H1 (cell line): ENCODE data around the gene MAP2K5. TPM values are rescaled to one million over a fixed set of nuclear protein-coding genes. Genes with fewer than 3 reads are reported as not detected.

Experiments
- CTCF ChIA-PET: fragments of 300-600 bp; sonication (Branson Sonifier 250); formaldehyde crosslinking; loops from one replicate; lab custom pipeline; 2021; ENCODE audit not compliant: partially characterized antibody; lab: Charles Lee
- POLR2A ChIA-PET: fragments of 300-600 bp; sonication (Branson Sonifier 250); formaldehyde crosslinking; loops from one replicate; lab custom pipeline; 2021; ENCODE audit warnings: inconsistent platforms; ENCODE audit not compliant: partially characterized antibody; lab: Charles Lee
- DNase-seq, 2 experiments: peaks; one replicate each; pipeline versions ENCODE4 v3.0.0 to v3.0.0-alpha.2; 2010 to 2022; ENCODE audit warnings: low spot score in 2 of 2, low read depth in 1 of 2, mixed read lengths in 1 of 2
- FAIRE-seq: peaks from 2 replicates; lab custom pipeline; 2011; peaks lifted over from hg19 to GRCh38; lab: Jason Lieb, UNC
- H2AFZ ChIP-seq: 2 replicates; pipeline ENCODE4 v1.8.1; 2012; ENCODE audit warnings: low read length, inconsistent platforms
- H2AK5ac ChIP-seq: 2 replicates; pipeline ENCODE4 v1.6.1; 2013; ENCODE audit warnings: low read depth, low read length
- H2BK120ac ChIP-seq: replicated peaks from 2 replicates; pipeline ENCODE3; 2013; ENCODE audit warnings: low read depth, low read length, inconsistent platforms
- H2BK12ac ChIP-seq: 2 replicates; pipeline ENCODE4 v1.6.1; 2013; ENCODE audit warnings: low read depth, low read length
- H2BK15ac ChIP-seq: 2 replicates; pipeline ENCODE4 v1.6.1; 2013; ENCODE audit warnings: low read length
- H2BK20ac ChIP-seq: 2 replicates; pipeline ENCODE4 v1.6.1; 2013; ENCODE audit warnings: low read length
- H2BK5ac ChIP-seq: 2 replicates; pipeline ENCODE4 v1.6.1; 2013; ENCODE audit warnings: low read depth, low read length
- H3K14ac ChIP-seq: 2 replicates; pipeline ENCODE4 v1.6.1; 2013; ENCODE audit warnings: inconsistent platforms; ENCODE audit not compliant: insufficient read length
- H3K18ac ChIP-seq: 2 replicates; pipeline ENCODE4 v1.6.1; 2013; ENCODE audit warnings: low read length; ENCODE audit errors: extremely low read depth
- H3K23ac ChIP-seq: 2 replicates; pipeline ENCODE4 v1.6.1; 2013; ENCODE audit warnings: inconsistent platforms; ENCODE audit not compliant: insufficient read length
- H3K23me2 ChIP-seq: 2 replicates; pipeline ENCODE4 v1.6.1; 2013; ENCODE audit warnings: low read depth, low read length
- H3K27ac ChIP-seq: 2 replicates; pipeline ENCODE4 v1.6.1; 2011; ENCODE audit warnings: low read depth, low read length, inconsistent platforms
- H3K27me3 ChIP-seq, 4 experiments: replicated peaks in 1 of 4; 1 replicate in 1 of 4; 2 replicates in 3 of 4; pipeline versions ENCODE4 v1.6.1 to v1.8.1; 2011 to 2013; ENCODE audit warnings: low read length in 3 of 4, mild to moderate bottlenecking in 3 of 4, inconsistent platforms in 2 of 4, mixed read lengths in 2 of 4, moderate library complexity in 1 of 4; ENCODE audit not compliant: control insufficient read depth in 3 of 4, insufficient read depth in 3 of 4; ENCODE audit errors: extremely low read depth in 1 of 4
- H3K36me3 ChIP-seq, 4 experiments: 2 replicates each; pipeline versions ENCODE4 v1.6.1 to v1.8.1; 2011 to 2013; ENCODE audit warnings: mild to moderate bottlenecking in 4 of 4, low read length in 3 of 4, moderate library complexity in 2 of 4, control low read depth in 1 of 4, inconsistent platforms in 1 of 4; ENCODE audit not compliant: insufficient read depth in 4 of 4, control insufficient read depth in 2 of 4
- H3K4ac ChIP-seq: replicated peaks from 2 replicates; pipeline ENCODE3; 2013; ENCODE audit warnings: low read length, low read depth, mixed read lengths, inconsistent platforms; ENCODE audit not compliant: insufficient read length
- H3K4me1 ChIP-seq, 4 experiments: replicated peaks in 1 of 4; 1 replicate in 1 of 4; 2 replicates in 3 of 4; pipeline versions ENCODE4 v1.6.1 to v1.8.1; 2011 to 2013; ENCODE audit warnings: low read length in 3 of 4, inconsistent platforms in 2 of 4, mixed read lengths in 1 of 4; ENCODE audit not compliant: insufficient read depth in 4 of 4, control insufficient read depth in 3 of 4
- H3K4me2 ChIP-seq, 2 experiments: 2 replicates each; pipeline versions ENCODE4 v1.6.1 to v1.8.1; 2011 to 2013; ENCODE audit warnings: low read depth in 2 of 2, low read length in 2 of 2, control low read depth in 1 of 2, inconsistent platforms in 1 of 2, mild to moderate bottlenecking in 1 of 2; ENCODE audit not compliant: insufficient read depth in 1 of 2
- H3K4me3 ChIP-seq, 4 experiments: fragments of 200-600, 300-600 bp in 1 of 4; sonication (generic), shearing (Covaris generic), sonication (Bioruptor Twin) in 1 of 4; 2 replicates each; pipeline versions ENCODE4 v1.5.1 to v1.8.1; 2011 to 2016; ENCODE audit warnings: low read length in 4 of 4, low read depth in 3 of 4, control low read depth in 2 of 4, inconsistent platforms in 2 of 4, mild to moderate bottlenecking in 2 of 4, mixed read lengths in 1 of 4, moderate library complexity in 1 of 4; ENCODE audit not compliant: insufficient read depth in 2 of 4; ENCODE audit errors: extremely low read depth in 1 of 4
- H3K56ac ChIP-seq: replicated peaks from 2 replicates; pipeline ENCODE3; 2013; ENCODE audit warnings: low read depth, mild to moderate bottlenecking, mixed read lengths, low read length, inconsistent platforms; ENCODE audit not compliant: insufficient read length
- H3K79me1 ChIP-seq: 2 replicates; pipeline ENCODE4 v1.6.1; 2013; ENCODE audit warnings: low read depth, low read length, control low read depth
- H3K79me2 ChIP-seq, 2 experiments: 2 replicates each; pipeline versions ENCODE4 v1.6.1 to v1.8.1; 2012 to 2013; ENCODE audit warnings: low read length in 2 of 2, mild to moderate bottlenecking in 2 of 2, inconsistent platforms in 1 of 2; ENCODE audit not compliant: insufficient read depth in 2 of 2, control insufficient read depth in 1 of 2
- H3K9ac ChIP-seq, 4 experiments: replicated peaks in 1 of 4; 1 replicate in 1 of 4; 2 replicates in 3 of 4; pipeline versions ENCODE4 v1.6.1 to v1.8.1; 2011 to 2013; ENCODE audit warnings: low read depth in 3 of 4, low read length in 3 of 4, control low read depth in 2 of 4, mild to moderate bottlenecking in 2 of 4, moderate library complexity in 2 of 4, inconsistent platforms in 1 of 4; ENCODE audit errors: extremely low read depth in 1 of 4
- H3K9me3 ChIP-seq, 2 experiments: 2 replicates each; pipeline versions ENCODE4 v1.6.1 to v1.8.1; 2012 to 2013; ENCODE audit warnings: mild to moderate bottlenecking in 2 of 2, moderate library complexity in 2 of 2, control low read depth in 1 of 2, inconsistent platforms in 1 of 2, low read depth in 1 of 2, low read length in 1 of 2, mixed read lengths in 1 of 2; ENCODE audit not compliant: insufficient read depth in 2 of 2
- H4K20me1 ChIP-seq, 2 experiments: replicated peaks in 1 of 2; 2 replicates each; pipeline versions ENCODE3 to v1.8.1; 2011 to 2013; ENCODE audit warnings: inconsistent platforms in 2 of 2, low read length in 2 of 2, mild to moderate bottlenecking in 1 of 2; ENCODE audit not compliant: insufficient read depth in 2 of 2, control insufficient read depth in 1 of 2
- H4K5ac ChIP-seq: 2 replicates; pipeline ENCODE4 v1.6.1; 2013; ENCODE audit warnings: low read length, low read depth, mixed read lengths, inconsistent platforms; ENCODE audit not compliant: insufficient read length
- H4K8ac ChIP-seq: 2 replicates; pipeline ENCODE4 v1.8.0; 2013; ENCODE audit warnings: mild to moderate bottlenecking, moderate library complexity, low read length, inconsistent platforms; ENCODE audit not compliant: insufficient read depth; ENCODE audit errors: extremely low read depth
- H4K91ac ChIP-seq: replicated peaks from 2 replicates; pipeline ENCODE3; 2013; ENCODE audit warnings: low read length, mixed read lengths, inconsistent platforms; ENCODE audit not compliant: insufficient read length
- ATF2 ChIP-seq: IDR thresholded peaks from 2 replicates; pipeline ENCODE4 v1.6.1; 2012; ENCODE audit warnings: low read length, inconsistent platforms
- CBX5 ChIP-seq: fragments of 300-800, 300-1000 bp; sonication (generic); IDR thresholded peaks from 2 replicates; pipeline ENCODE4 v1.7.1; 2016; ENCODE audit warnings: antibody characterized with exemption, low read length, low read depth
- HDAC2 ChIP-seq, 2 experiments: fragments of 300-600 bp in 1 of 2; sonication (generic) in 1 of 2; IDR thresholded peaks; 2 replicates each; pipeline ENCODE4 v1.6.1; 2011 to 2012; ENCODE audit warnings: low read depth in 2 of 2, low read length in 2 of 2, mild to moderate bottlenecking in 2 of 2, moderate library complexity in 2 of 2, borderline replicate concordance in 1 of 2, inconsistent platforms in 1 of 2
- KDM1A ChIP-seq: fragments of 200-600, 300-600 bp; sonication (generic); IDR thresholded peaks from 2 replicates; pipeline ENCODE4 v1.7.1; 2016; ENCODE audit warnings: mild to moderate bottlenecking, low read length, borderline replicate concordance
- MAX ChIP-seq: IDR thresholded peaks from 2 replicates; pipeline ENCODE4 v1.6.1; 2012; ENCODE audit warnings: inconsistent platforms
- SIRT6 ChIP-seq: IDR thresholded peaks from one replicate; pipeline ENCODE4 v1.7.1; 2012; ENCODE audit warnings: low read length, inconsistent platforms
- SIX5 ChIP-seq: IDR thresholded peaks from 2 replicates; pipeline ENCODE4 v1.6.1; 2011; ENCODE audit warnings: mild to moderate bottlenecking, low read depth, low read length
- SP1 ChIP-seq: IDR thresholded peaks from 2 replicates; pipeline ENCODE4 v1.6.1; 2011; ENCODE audit warnings: low read depth, low read length
- SUZ12 ChIP-seq: fragments of 200-600 bp; sonication (generic); IDR thresholded peaks from 2 replicates; pipeline ENCODE4 v1.6.1; 2012; ENCODE audit warnings: mild to moderate bottlenecking, inconsistent platforms, low read length, moderate library complexity, mixed read lengths
- TAF1 ChIP-seq: IDR thresholded peaks from 2 replicates; pipeline ENCODE4 v1.6.1; 2011; ENCODE audit warnings: mild to moderate bottlenecking, low read depth, low read length
- TAF7 ChIP-seq: optimal IDR thresholded peaks from 2 replicates; pipeline ENCODE3; 2011; ENCODE audit warnings: low read depth, mild to moderate bottlenecking, inconsistent platforms, low read length, moderate library complexity, borderline replicate concordance
- WGBS, 2 experiments: shearing (Covaris generic) in 1 of 2; methylation state at CpG; one replicate each; pipeline versions ENCODE4 v1.1.6 to v1.1.7; 2013 to 2015; ENCODE audit warnings: low lambda C conversion rate in 2 of 2, mixed read lengths in 2 of 2, inconsistent platforms in 1 of 2, low coverage in 1 of 2, missing lambda C conversion rate in 1 of 2; ENCODE audit not compliant: insufficient replicate concordance in 2 of 2, insufficient coverage in 1 of 2, insufficient read length in 1 of 2; ENCODE audit errors: extremely low coverage in 1 of 2, missing lambda C conversion rate in 1 of 2; 5-methylcytosine and 5-hydroxymethylcytosine counted together
- polyA plus RNA-seq, 7 experiments: library from polyadenylated mRNA; depleted of rRNA in 3 of 7; stranded (reverse) in 5 of 7; unstranded in 2 of 7; fragments of >200 nt in 5 of 7; fragments of 200-250 nt in 2 of 7; gene quantifications; 1 replicate in 5 of 7; 2 replicates in 1 of 7; 4 replicates in 1 of 7; pipeline versions ENCODE4 v1.2.1 to v1.2.3, GENCODE V29; 2011 to 2013; ENCODE audit warnings: missing spikeins in 2 of 7, mixed read lengths in 2 of 7
- total RNA-seq: library from RNA; stranded (reverse); fragmentation: NEBNext Ultra II Directional; extraction: Animal tissue kit (Norgen Biotek cat#: 25700); gene quantifications from 2 replicates; pipeline ENCODE4 v1.2.1, GENCODE V29; 2021

MAP2K5 gene
- total and polyA plus RNA-seq, 2 of the 8 experiments (the other 6 are each of a cell fraction or from before 2014, with no cell fraction given): 4.4 to 15.8 TPM

- Histone ChIP-seq H2BK12ac (no peak overlapping the region), H4K8ac (no peak overlapping the region), H3K36me3 (no peaks in the 10 kb centered on the region), H2AK5ac (no peak overlapping the region), H3K18ac (no peak overlapping the region), H3K9me3 (no peaks in the 10 kb centered on the region), H3K4ac (no peak overlapping the region), H3K9ac (no peak overlapping the region), H2BK5ac (no peak overlapping the region), H4K5ac (no peak overlapping the region), H2AFZ (no peak overlapping the region), H2BK120ac (no peak overlapping the region), H2BK20ac (no peak overlapping the region), H4K20me1 (no peaks in the 10 kb centered on the region), H3K79me1 (no peaks in the 10 kb centered on the region), H3K4me2 (no peak overlapping the region), H4K91ac (no peak overlapping the region), H3K27ac (no peak overlapping the region), H3K23me2 (no peaks in the 10 kb centered on the region), H3K56ac (no peak overlapping the region), H3K27me3 (no peaks in the 10 kb centered on the region), H2BK15ac (no peak overlapping the region), H3K4me1 (peaks cover 0 to 10% (median 4%) of the 10 kb centered on the region in 4 experiments; a peak in 3 of 7 replicates), H3K14ac (no peak overlapping the region), H3K79me2 (no peaks in the 10 kb centered on the region), H3K23ac (no peak overlapping the region), H3K4me3 (no peak overlapping the region)
- no peak for DNase-seq
- ChIA-PET POLR2A (no interaction called here), CTCF (no interaction called here)
- WGBS, 2 experiments: 83% methylated on average over 5 of the region's 5 CpGs; no CpG with 5 or more reads in 1 of the 2 experiments
- FAIRE-seq: no peak
- TF ChIP-seq CBX5 (no peak), SUZ12 (no peak), TAF7 (no peak), SIX5 (no peak), SP1 (no peak), SIRT6 (no peak), MAX (no peak), TAF1 (no peak), ATF2 (no peak), KDM1A (no peak), HDAC2 (IDR thresholded peaks at IDR 0.05; ENCODE audit: borderline replicate concordance in 1 of 2, low read depth in 2 of 2, low read length in 2 of 2) (no peak)
Measured at GRCh38 chr15:67505675-67506572, 36.6 kb upstream of the MAP2K5 start.
